Measurements from ENCODE around the gene PARN. TPM values are rescaled to one million over a fixed set of nuclear protein-coding genes. Genes with fewer than 3 reads are reported as not detected.
A peak's percentile ranks its signal among the peaks of the same experiment; 100 is the strongest.

Gene PARN
- total and polyA plus RNA-seq, 8 donors = 8.3 to 19.6 (median 14.1) TPM

GRCh38 chr16:14392960-14393359, 237.1 kb downstream of the PARN start:
- no peaks in the 10 kb centered on the region for H3K36me3 ChIP-seq
- no peaks in the 10 kb centered on the region for H3K4me1 ChIP-seq
- no peak for TF ChIP-seq CTCF (IDR thresholded peaks at IDR 0.05)
- no peak overlapping the region for H3K27ac ChIP-seq
- FAIRE-seq (no peak), ATAC-seq (no peak), DNase-seq (no peak)
- H3K27me3 ChIP-seq = no peaks in the 10 kb centered on the region
- no peaks in the 10 kb centered on the region for H3K9me3 ChIP-seq
- 87 to 93% methylated on average over 6 of the region's 6 CpGs for WGBS, 2 donors
- no peak overlapping the region for H3K4me3 ChIP-seq
- intact Hi-C loops (cut with DNase I) = no loop called here

GRCh38 chr16:14389359-14389758, 240.7 kb downstream of the PARN start:
- Histone ChIP-seq H3K36me3 (no peaks in the 10 kb centered on the region), H3K4me1 (no peaks in the 10 kb centered on the region), H3K9me3 (no peaks in the 10 kb centered on the region), H3K27ac (no peak overlapping the region), H3K4me3 (no peak overlapping the region), H3K27me3 (no peaks in the 10 kb centered on the region)
- DNase-seq (no peak), FAIRE-seq (no peak), ATAC-seq (peak in 1 of 4 donors; percentile 24)
- WGBS, 2 donors = 90% methylated on average over 1 of the region's 1 CpG
- intact Hi-C loops (cut with DNase I) = no loop called here
- TF ChIP-seq CTCF (IDR thresholded peaks at IDR 0.05) = no peak

- H3K27ac ChIP-seq = no peak overlapping the region
- H3K9me3 ChIP-seq = no peaks in the 10 kb centered on the region
- FAIRE-seq (no peak), DNase-seq (no peak), ATAC-seq (no peak)
- H3K4me1 ChIP-seq = no peaks in the 10 kb centered on the region
- WGBS, 2 donors = 87 to 90% methylated on average over 7 of the region's 7 CpGs
- no peaks in the 10 kb centered on the region for H3K36me3 ChIP-seq
- no peak overlapping the region for H3K4me3 ChIP-seq
- no peak for TF ChIP-seq CTCF (IDR thresholded peaks at IDR 0.05)
- intact Hi-C loops (cut with DNase I) = no loop called here
- H3K27me3 ChIP-seq = no peaks in the 10 kb centered on the region
These were observed 241.8 kb downstream of the PARN start for GRCh38 chr16:14388243-14388642.

- Histone ChIP-seq H3K27ac (no peak overlapping the region), H3K9me3 (no peaks in the 10 kb centered on the region), H3K4me1 (no peaks in the 10 kb centered on the region), H3K4me3 (no peak overlapping the region), H3K36me3 (no peaks in the 10 kb centered on the region), H3K27me3 (no peaks in the 10 kb centered on the region)
- TF ChIP-seq CTCF (IDR thresholded peaks at IDR 0.05) = no peak
- whole genome bisulfite sequencing, 2 donors = 77 to 81% methylated on average over 3 of the region's 3 CpGs
- ATAC-seq (no peak), DNase-seq (no peak), FAIRE-seq (no peak)
- intact Hi-C loops (cut with DNase I) = no loop called here
These were observed 243.9 kb downstream of the PARN start for GRCh38 chr16:14386115-14386514.

Other genes with a start within 250 kb of the PARN start
- 10 to 100 TPM; 35.6 to 55.6 (median 44.9) TPM for gene BFAR, start 2.7 kb upstream of the PARN start, total RNA-seq
- 10 to 100 TPM; 26.6 to 26.7 TPM for gene BFAR, start 2.7 kb upstream of the PARN start, polyA plus RNA-seq
- gene PLA2G10, start 64.0 kb upstream of the PARN start, total RNA-seq = 1 to 10 TPM; 1.2 to 6.5 (median 2.9) TPM
- 1 to 10 TPM; 1.1 to 2.2 TPM for gene PLA2G10, start 64.0 kb upstream of the PARN start, polyA plus RNA-seq
- gene NPIPA3, start 73.2 kb upstream of the PARN start, total RNA-seq = 1 to 10 TPM in 3 of 6 donors, under 1 TPM in 3; 0.70 to 6.7 (median 0.92) TPM
- gene NPIPA3, start 73.2 kb upstream of the PARN start, polyA plus RNA-seq = 1 to 10 TPM; 1.9 to 2.2 TPM
- 1 to 10 TPM in 4 of 6 donors, under 1 TPM in 2; 0.50 to 2.6 (median 1.8) TPM for gene NPIPA2, start 112.3 kb upstream of the PARN start, total RNA-seq
- gene NPIPA2, start 112.3 kb upstream of the PARN start, polyA plus RNA-seq = 1 to 10 TPM; 4.4 to 6.1 TPM
- 100 to 1,000 TPM; 105 to 166 (median 131) TPM for gene NOMO1, start 203.5 kb upstream of the PARN start, total RNA-seq
- 10 to 100 TPM; 33.8 to 57.3 TPM for gene NOMO1, start 203.5 kb upstream of the PARN start, polyA plus RNA-seq